ENCODE data around the gene ETF1.

Gene ETF1

GRCh38 chr5:138463419-138464007 is 79.5 kb downstream of the ETF1 start:
- DNase-seq (ENCODE audit: low read depth): no peak

DNA sequence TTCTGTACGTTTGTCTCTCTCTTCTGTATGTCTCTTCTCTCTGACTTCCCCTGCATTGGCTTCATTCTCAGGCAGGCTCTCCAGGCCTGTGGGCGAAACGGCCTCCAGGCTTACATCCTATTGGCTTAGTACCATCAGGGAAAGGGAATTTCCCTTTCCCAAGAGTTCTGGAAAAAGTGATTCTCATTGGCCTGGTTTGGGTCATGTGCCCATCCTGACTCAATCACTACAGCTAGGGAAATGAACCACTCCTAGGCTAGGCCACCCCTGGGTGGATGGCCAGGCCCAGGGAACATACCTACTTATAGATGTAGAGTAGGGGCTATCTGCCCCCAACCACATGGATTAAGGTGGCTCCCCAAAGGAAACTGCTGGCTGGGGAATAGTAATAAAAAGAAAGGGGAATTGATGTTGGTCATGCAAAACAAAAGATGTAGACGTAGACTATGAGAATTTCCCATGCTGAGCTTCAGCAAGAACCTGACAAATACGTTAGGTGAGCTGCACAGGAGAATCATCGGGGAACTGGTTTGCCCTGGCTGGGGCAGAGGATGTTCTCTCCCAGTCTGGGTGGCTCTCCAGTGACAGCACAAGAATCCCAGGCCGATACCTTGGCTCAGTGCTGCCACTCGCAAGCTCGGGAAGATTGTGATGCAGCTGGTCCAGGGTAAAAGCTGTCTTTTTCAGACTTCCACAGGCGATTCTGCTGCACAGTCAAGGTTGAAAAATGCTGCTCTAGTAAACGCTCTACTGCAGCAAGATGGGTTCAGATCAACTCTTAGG is 81.5 kb downstream of the ETF1 start:
- DNase-seq (ENCODE audit: low read depth): no peak

DNA sequence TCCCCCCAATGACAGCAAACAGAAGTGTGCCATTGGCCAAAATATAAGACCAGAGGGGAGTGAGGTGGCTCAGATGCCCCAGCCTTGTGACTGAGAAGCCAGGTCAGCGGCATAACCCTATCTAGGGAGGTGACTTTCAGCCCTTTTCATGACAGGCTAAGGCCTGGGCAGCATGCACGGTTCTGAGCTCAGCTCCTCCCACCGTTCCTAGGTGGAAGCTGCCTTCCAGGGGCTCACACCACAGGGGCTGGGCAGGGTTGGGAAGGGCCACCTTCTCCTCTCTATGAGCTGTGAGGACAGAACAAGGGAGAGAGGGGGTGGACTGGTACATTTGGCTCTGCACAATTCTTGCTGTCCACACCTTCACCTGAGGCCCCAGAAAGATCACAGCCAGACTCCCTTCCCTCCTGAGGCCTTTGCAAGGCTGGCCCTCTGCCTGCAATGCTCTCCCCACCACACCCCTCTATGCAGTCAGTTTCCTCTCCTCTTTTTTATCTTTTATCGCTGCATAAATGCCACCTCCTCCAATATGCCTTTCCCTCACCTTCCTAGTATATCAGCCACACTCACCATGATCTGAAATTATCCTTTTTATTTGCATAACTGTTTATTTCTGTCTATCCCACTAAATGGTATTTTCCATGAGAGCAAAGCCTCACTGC is 82.9 kb downstream of the ETF1 start:
- DNase-seq (ENCODE audit: low read depth): no peak

DNA sequence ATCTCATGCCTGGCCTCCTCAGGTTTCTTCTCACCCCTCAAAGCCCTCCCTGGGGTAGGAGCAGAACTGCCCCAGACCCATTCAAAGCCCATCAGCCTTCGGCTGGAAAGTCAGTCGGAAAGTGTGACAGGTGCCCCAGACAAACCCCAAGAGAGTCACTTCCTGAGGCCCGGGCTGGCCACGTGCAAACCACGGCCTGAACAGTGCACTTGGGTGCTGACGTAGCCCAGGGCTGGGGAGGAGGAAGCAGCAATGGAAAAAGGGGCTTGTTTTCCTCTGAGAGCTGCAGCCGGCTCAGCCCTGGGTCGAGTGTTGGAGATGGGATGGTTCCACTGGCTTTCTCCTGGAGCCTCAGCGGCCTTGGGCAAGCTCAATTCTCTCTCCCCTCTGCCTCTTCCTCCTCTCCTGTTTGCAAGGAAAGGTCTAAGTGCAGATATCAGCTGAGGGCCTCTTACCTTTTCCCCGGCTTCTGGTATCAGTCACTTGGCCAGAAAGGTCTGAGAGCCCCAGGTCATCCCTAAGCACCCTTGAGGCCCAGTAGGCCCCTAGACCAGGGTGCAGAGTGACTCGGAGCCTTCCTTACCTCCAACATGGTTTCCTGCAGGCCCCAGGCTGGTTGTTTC is 83.6 kb downstream of the ETF1 start:
- peak; percentile 74 for DNase-seq (ENCODE audit: low read depth)

- DNase-seq (ENCODE audit: low read depth): no peak
Observed at GRCh38 chr5:138458856-138459255, 84.2 kb downstream of the ETF1 start.

GRCh38 chr5:138458384-138458783 is 84.7 kb downstream of the ETF1 start:
- DNase-seq (ENCODE audit: low read depth): no peak

- no peak for DNase-seq (ENCODE audit: low read depth)
Observed at GRCh38 chr5:138457531-138458275, 85.3 kb downstream of the ETF1 start.
